IPS-NIHi11 (cell line): Measurements from ENCODE around the gene SRRT.
"Not testable (repeated sequence)": the region's sequence is repeated elsewhere in the genome, so short reads cannot be mapped to it uniquely, and the experiment has no call there.

Experiments
- DNase-seq: peaks from one replicate; pipeline ENCODE4 v3.0.0; 2012; ENCODE audit warnings: mixed read lengths, low spot score

SRRT gene

GRCh38 chr7:100895956-100896731, 21.2 kb downstream of the SRRT start:
- DNase-seq: peak; percentile 68

DNA sequence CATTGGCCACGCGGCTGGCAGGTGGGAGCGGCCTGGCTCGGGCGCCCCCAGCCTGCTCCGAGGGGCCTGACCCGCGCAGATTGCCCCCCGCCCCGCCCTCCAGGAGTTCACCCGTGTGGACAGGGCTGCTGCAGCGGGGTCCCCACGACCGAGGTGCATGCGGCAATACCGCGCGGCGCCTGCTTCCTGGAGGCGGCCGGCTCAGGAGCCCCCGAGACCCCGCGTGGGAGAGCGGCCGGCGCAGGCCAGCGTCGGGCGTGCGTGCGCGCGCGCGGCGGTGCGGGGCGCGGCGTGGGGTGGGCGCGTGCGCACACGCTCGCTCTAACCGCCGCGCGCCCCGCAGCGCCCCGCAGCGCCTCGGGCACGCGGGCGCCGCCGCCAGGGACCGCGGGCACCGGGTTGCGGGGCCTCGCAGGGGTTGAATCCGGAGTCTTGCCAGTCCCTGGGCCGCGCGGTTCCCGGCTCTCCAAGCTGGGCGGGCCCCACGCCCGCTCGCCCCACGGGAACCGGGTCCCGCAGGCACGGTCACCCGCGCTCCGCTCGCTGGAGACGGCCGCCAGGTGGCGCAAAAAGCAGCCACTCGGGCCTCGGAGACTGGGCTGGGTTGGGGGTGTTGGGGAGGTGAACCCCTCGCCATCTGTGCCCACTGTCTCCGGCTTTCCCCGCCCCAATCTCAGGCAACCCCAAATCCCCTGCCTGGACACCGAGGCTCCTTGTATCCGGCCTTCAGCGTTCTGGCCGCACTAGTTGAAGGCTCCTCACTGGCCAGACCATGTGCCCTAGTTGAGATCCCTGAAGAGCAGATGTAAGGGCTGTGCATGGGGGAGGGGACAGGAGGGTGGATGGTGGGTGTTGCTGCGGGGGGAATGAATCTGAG, 22.1 kb downstream of the SRRT start:
- peak; percentile 63 for DNase-seq

GRCh38 chr7:100897772-100898454, 23.0 kb downstream of the SRRT start:
- no peak for DNase-seq

GRCh38 chr7:100899432-100899831, 24.5 kb downstream of the SRRT start:
- DNase-seq: no peak

GRCh38 chr7:100900978-100901377, 26.1 kb downstream of the SRRT start:
- DNase-seq: no peak

- DNase-seq: no peak
Measured at GRCh38 chr7:100901921-100902332, 27.0 kb downstream of the SRRT start.

- no peak for DNase-seq
Measured at GRCh38 chr7:100902638-100903037, 27.7 kb downstream of the SRRT start.

GRCh38 chr7:100908512-100908911, 33.6 kb downstream of the SRRT start:
- DNase-seq: no peak

DNA sequence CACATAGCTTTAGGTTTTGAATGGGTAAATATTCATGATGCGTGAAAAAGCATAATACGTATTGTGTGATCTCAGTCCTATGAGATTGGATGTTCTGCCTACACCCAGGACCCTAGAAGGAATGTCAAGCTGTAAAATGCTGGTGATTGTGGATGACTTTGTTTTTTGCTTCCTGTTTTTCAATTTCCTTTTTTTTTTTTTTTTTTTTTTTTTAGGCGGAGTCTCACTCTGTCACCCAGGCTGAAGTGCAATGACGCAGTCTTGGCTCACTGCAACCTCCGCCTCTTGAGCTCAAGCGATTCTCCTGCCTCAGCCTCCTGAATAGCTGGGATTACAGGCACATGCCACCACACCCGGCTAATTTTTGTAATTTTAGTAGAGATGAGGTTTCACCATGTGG, 35.5 kb downstream of the SRRT start:
- DNase-seq: not testable (repeated sequence)

GRCh38 chr7:100911484-100911883, 36.6 kb downstream of the SRRT start:
- no peak for DNase-seq

- DNase-seq: no peak
Measured at GRCh38 chr7:100914208-100914878, 39.4 kb downstream of the SRRT start.

DNA sequence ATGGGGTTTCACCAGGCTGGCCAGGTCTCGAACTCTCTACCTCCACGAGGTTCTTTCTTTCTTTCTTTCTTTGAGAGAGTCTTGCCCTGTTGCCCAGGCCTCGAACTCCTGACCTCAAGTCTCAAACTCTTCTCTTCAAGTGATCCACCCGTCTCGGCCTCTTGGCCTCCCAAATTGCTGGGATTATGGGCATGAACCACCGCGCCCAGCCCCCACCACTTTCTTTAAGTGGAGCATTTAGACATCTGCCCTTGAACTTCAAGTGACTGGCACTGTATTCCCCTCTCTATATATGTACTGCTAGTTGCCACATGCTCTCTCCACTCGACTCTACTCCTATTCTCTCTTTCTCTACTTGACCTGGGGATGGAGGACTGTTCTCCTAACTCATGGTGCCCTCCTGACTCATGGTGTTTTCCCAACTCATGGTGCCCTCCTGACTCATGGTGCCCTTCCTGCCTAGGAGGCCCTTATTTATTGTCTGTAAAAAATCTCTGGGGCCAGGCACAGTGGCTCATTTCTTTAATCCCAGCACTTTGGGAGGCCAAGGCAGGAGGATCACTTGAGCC, 40.1 kb downstream of the SRRT start:
- DNase-seq: no peak

- not testable (repeated sequence) for DNase-seq
Measured at GRCh38 chr7:100919335-100919734, 44.4 kb downstream of the SRRT start.

DNA sequence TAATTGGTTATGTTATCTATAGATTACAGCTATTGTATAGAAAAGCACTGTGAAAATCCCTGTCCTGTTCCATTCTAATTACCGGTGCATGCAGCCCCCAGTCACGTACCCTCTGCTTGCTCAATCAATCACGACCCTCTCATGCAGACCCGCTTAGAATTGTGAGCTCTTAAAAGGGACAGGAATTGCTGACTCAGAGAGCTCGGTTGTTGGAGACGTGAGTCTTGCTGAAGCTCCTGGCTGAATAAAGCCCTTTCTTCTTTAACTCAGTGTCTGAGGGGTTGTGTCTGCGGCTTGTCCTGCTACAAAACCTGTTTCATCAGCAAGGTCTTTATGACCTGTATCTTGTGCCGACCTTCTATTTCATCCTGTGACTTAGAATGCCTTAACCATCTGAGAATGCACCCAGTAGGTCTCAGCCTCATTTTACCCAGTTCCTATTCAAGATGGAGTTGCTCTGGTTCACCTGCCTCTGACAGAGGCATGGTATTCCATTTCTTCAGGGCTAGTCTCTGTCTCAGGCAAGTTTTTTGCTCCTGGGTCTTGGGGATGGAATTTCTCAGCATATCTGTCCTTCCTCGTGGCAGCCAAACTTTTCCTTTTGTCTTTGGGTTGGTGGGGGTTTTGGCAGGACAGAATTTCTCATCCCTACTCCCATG, 45.0 kb downstream of the SRRT start:
- DNase-seq: not testable (repeated sequence)

DNA sequence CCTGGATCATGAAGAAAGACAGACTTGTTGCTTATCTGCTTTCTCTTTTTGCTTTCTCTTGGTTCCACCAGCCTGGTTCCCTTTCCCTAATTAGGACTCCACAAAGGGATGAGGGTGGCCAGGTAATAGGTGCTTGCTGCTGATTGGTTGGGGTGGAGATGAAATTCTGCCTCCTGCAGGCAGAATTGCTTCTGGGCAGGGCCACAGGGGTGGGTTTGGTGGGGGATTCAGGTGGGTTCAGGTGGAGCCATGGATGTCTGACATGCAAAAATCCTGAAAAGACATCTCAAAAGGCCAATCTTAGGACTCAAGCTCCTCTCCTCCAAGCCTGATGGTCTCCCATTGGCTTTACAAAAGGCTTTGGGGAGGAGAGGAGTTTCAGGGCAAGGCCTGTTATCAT, 46.1 kb downstream of the SRRT start:
- DNase-seq: no peak

DNA sequence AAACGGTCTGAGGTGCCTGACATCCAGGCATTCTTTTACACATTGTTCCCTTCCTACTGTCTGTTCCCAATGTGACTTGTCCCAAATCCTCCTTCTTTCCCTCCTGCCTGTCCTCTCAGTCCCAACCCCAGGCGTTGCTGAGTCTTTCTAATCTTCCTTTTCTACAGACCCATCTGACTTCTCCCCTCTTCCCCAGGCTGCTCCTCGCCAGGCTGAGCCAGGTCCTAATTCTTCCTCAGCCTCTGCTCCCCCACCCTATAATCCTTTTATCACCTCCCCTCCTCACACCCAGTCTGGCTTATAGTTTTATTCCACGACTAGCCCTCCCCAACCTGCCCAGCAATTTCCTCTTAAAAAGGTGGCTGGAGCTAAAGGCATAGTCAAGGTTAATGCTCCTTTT, 48.7 kb downstream of the SRRT start:
- DNase-seq: not testable (repeated sequence)

GRCh38 chr7:100929808-100930174, 54.9 kb downstream of the SRRT start:
- DNase-seq: no peak

DNA sequence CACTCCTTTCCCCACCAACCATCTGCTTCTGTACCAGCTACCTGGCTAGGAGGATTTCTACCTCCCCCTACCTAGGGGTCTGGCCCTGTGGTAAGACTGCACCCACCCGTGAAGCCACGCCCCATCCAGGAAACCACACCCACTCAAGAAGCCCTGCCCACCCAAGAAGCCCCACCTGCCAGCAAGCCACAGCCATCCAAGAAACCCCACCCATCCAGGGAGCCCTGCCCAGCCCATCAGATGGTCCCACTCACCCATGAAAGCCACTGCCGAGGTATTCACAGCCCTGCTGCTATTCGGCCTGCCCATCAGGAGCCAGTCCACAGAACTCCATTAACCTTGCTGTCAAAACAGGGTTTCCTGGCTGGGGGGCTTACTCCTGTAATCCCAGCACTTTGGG, 58.8 kb downstream of the SRRT start:
- DNase-seq: no peak

GRCh38 chr7:100935381-100935780, 60.5 kb downstream of the SRRT start:
- not testable (repeated sequence) for DNase-seq

DNA sequence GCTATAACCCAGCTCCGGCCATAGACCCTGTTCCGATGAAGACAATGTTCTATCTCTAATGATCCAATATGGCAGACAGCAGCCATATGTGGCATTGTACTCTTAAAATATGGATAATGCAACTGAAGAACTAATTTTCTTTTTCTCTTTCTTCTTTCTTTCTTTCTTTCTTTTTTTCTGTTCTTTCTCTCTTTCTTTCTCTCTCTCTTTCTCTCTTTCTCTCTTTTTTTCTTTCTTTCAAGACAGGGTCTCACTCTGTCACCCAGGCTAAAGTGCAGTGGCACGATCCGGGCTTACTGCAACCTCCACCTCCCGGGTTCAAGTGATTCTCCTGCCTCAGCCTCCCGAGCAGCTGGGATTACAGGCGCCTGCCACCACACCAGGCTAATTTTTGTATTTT, 61.3 kb downstream of the SRRT start:
- not testable (repeated sequence) for DNase-seq
